GM19193 (cell line): ENCODE measurements around the gene PCDH9.

Experiments used
- POLR2A ChIP-seq: IDR thresholded peaks from 4 replicates; pipeline ENCODE4 v1.6.1; 2011; ENCODE audit not compliant: insufficient read depth, insufficient read length; ENCODE audit errors: extremely low read depth

The PCDH9 gene

GRCh38 chr13:66689628-66690027, 540.5 kb downstream of the PCDH9 start:
- TF ChIP-seq POLR2A: no peak

GRCh38 chr13:66689037-66689619, 541.0 kb downstream of the PCDH9 start:
- TF ChIP-seq POLR2A: no peak

- TF ChIP-seq POLR2A: no peak
These were observed 548.7 kb downstream of the PCDH9 start for GRCh38 chr13:66681403-66681802.

GRCh38 chr13:66680031-66680430, 550.1 kb downstream of the PCDH9 start:
- no peak for TF ChIP-seq POLR2A

- no peak for TF ChIP-seq POLR2A
These were observed 554.5 kb downstream of the PCDH9 start for GRCh38 chr13:66675620-66676019.

- TF ChIP-seq POLR2A: no peak
These were observed 556.7 kb downstream of the PCDH9 start for GRCh38 chr13:66673401-66673800.

- no peak for TF ChIP-seq POLR2A
These were observed 564.1 kb downstream of the PCDH9 start for GRCh38 chr13:66665991-66666390.

- TF ChIP-seq POLR2A: no peak
These were observed 566.4 kb downstream of the PCDH9 start for GRCh38 chr13:66663711-66664110.

- TF ChIP-seq POLR2A: no peak
These were observed 566.9 kb downstream of the PCDH9 start for GRCh38 chr13:66663206-66663605.

GRCh38 chr13:66661336-66661735, 568.8 kb downstream of the PCDH9 start:
- TF ChIP-seq POLR2A: no peak

- no peak for TF ChIP-seq POLR2A
These were observed 569.7 kb downstream of the PCDH9 start for GRCh38 chr13:66660468-66660813.

- no peak for TF ChIP-seq POLR2A
These were observed 570.3 kb downstream of the PCDH9 start for GRCh38 chr13:66659701-66660467.

- no peak for TF ChIP-seq POLR2A
These were observed 570.9 kb downstream of the PCDH9 start for GRCh38 chr13:66659286-66659685.

- no peak for TF ChIP-seq POLR2A
These were observed 572.8 kb downstream of the PCDH9 start for GRCh38 chr13:66657165-66657881.

GRCh38 chr13:66655847-66656454, 574.2 kb downstream of the PCDH9 start:
- no peak for TF ChIP-seq POLR2A
